ENCODE results near the gene KLHL29.

GRCh38 chr2:23556929-23557328 lies 171.9 kb downstream of the KLHL29 start:
- TF ChIP-seq CTCF (conservative IDR thresholded peaks at IDR 0.05): no peak
- TF ChIP-seq ZFX (IDR thresholded peaks at IDR 0.05): no peak
